GM18870 (cell line): ENCODE measurements around the gene DZIP1L.

Experiments used
- ATAC-seq: cut with Tn5 transposase; IDR thresholded peaks from one replicate; pipeline ENCODE4 v1.9.1; 2021; ENCODE audit warnings: moderate library complexity; ENCODE audit not compliant: unreplicated experiment

The DZIP1L gene

GRCh38 chr3:138038725-138039462 is 76.5 kb downstream of the DZIP1L start:
- ATAC-seq, result no peak

- ATAC-seq, result no peak
Observed at GRCh38 chr3:138036572-138036971, 78.8 kb downstream of the DZIP1L start.

GRCh38 chr3:138034918-138035317 is 80.5 kb downstream of the DZIP1L start:
- no peak for ATAC-seq

GRCh38 chr3:138033202-138033691 is 82.2 kb downstream of the DZIP1L start:
- no peak for ATAC-seq

- peak; percentile 58 for ATAC-seq
Observed at GRCh38 chr3:138032567-138032966, 82.8 kb downstream of the DZIP1L start.

GRCh38 chr3:138031536-138031935 is 83.9 kb downstream of the DZIP1L start:
- ATAC-seq, result no peak

GRCh38 chr3:138030734-138031280 is 84.6 kb downstream of the DZIP1L start:
- ATAC-seq, result no peak

- ATAC-seq, result no peak
Observed at GRCh38 chr3:138027821-138028220, 87.6 kb downstream of the DZIP1L start.

- ATAC-seq, result peak; percentile 42
Observed at GRCh38 chr3:138025553-138025952, 89.9 kb downstream of the DZIP1L start.

- ATAC-seq, result no peak
Observed at GRCh38 chr3:138023754-138024153, 91.7 kb downstream of the DZIP1L start.

GRCh38 chr3:138019281-138020069 is 95.9 kb downstream of the DZIP1L start:
- ATAC-seq, result no peak

- no peak for ATAC-seq
Observed at GRCh38 chr3:138016065-138016464, 99.3 kb downstream of the DZIP1L start.

- ATAC-seq, result no peak
Observed at GRCh38 chr3:138012526-138012925, 102.9 kb downstream of the DZIP1L start.
